WERI-Rb-1 (cell line): ENCODE results near the gene RTF1.

Experiments
- DNase-seq: peaks from one replicate; pipeline ENCODE4 v3.0.0-alpha.2; 2020
- H3K27ac ChIP-seq: fragments of 250-450 bp; sonication (Bioruptor Pico); 2 replicates; pipeline ENCODE4 v1.5.1; 2020; ENCODE audit warnings: mild to moderate bottlenecking, moderate library complexity
- H3K27me3 ChIP-seq: fragments of 250-450 bp; sonication (Bioruptor Pico); 2 replicates; pipeline ENCODE4 v1.5.1; 2021; ENCODE audit warnings: mild to moderate bottlenecking, low read depth, moderate library complexity; ENCODE audit not compliant: insufficient read depth, severe bottlenecking
- H3K36me3 ChIP-seq: fragments of 250-450 bp; sonication (Bioruptor Pico); 2 replicates; pipeline ENCODE4 v1.5.1; 2020; ENCODE audit warnings: mild to moderate bottlenecking, moderate library complexity
- H3K4me3 ChIP-seq: 2 replicates; pipeline ENCODE4 v1.5.1; 2011; ENCODE audit warnings: low read depth, mild to moderate bottlenecking, control low read depth, low read length
- H3K9me3 ChIP-seq: fragments of 250-450 bp; sonication (Bioruptor Pico); 2 replicates; pipeline ENCODE4 v1.5.1; 2021; ENCODE audit warnings: mild to moderate bottlenecking, moderate library complexity; ENCODE audit not compliant: severe bottlenecking
- CTCF ChIP-seq: IDR thresholded peaks from 2 replicates; pipeline ENCODE4 v1.5.1; 2011; ENCODE audit warnings: low read depth, mild to moderate bottlenecking, control low read depth, inconsistent platforms, low read length

RTF1 gene

GRCh38 chr15:41493205-41493901 is 76.5 kb downstream of the RTF1 start, which contains the start of gene ITPKA:
Gene ITPKA, plus strand, starts transcription at chr15:41493874. Its CDS starts 54 bp downstream, at chr15:41493928.
- no peaks in the 10 kb centered on the region for H3K36me3 ChIP-seq
- H3K27me3 ChIP-seq, result no peaks in the 10 kb centered on the region
- peak within 1 kb of the TSS; percentile 70 for H3K4me3 ChIP-seq
- no peaks in the 10 kb centered on the region for H3K9me3 ChIP-seq
- TF ChIP-seq CTCF, result no peak
- peak; percentile 94 for DNase-seq
- H3K27ac ChIP-seq, result peak within 1 kb of the TSS; percentile 85

GRCh38 chr15:41493902-41494189 is 77.0 kb downstream of the RTF1 start:
- TF ChIP-seq CTCF, result no peak
- Histone ChIP-seq H3K4me3 (peak overlapping the region; percentile 39), H3K36me3 (no peaks in the 10 kb centered on the region), H3K27me3 (no peaks in the 10 kb centered on the region), H3K9me3 (no peaks in the 10 kb centered on the region), H3K27ac (no peak overlapping the region)
- no peak for DNase-seq

GRCh38 chr15:41494190-41494921 is 77.5 kb downstream of the RTF1 start:
- TF ChIP-seq CTCF, result 0 out of 2 replicates have a peak, but pooled peaks have one; percentile 1
- H3K27ac ChIP-seq, result no peak overlapping the region
- no peaks in the 10 kb centered on the region for H3K27me3 ChIP-seq
- H3K36me3 ChIP-seq, result no peaks in the 10 kb centered on the region
- peak; percentile 50 for DNase-seq
- H3K9me3 ChIP-seq, result no peaks in the 10 kb centered on the region
- peak overlapping the region; percentile 39 for H3K4me3 ChIP-seq

- H3K27ac ChIP-seq, result no peak overlapping the region
- H3K9me3 ChIP-seq, result no peaks in the 10 kb centered on the region
- no peaks in the 10 kb centered on the region for H3K27me3 ChIP-seq
- no peak overlapping the region for H3K4me3 ChIP-seq
- TF ChIP-seq CTCF, result no peak
- H3K36me3 ChIP-seq, result no peaks in the 10 kb centered on the region
- no peak for DNase-seq
Observed at GRCh38 chr15:41494922-41495735, 78.2 kb downstream of the RTF1 start.

GRCh38 chr15:41495736-41496599 is 79.1 kb downstream of the RTF1 start:
- H3K9me3 ChIP-seq, result no peaks in the 10 kb centered on the region
- H3K27me3 ChIP-seq, result no peaks in the 10 kb centered on the region
- TF ChIP-seq CTCF, result no peak
- no peak overlapping the region for H3K4me3 ChIP-seq
- H3K27ac ChIP-seq, result no peak overlapping the region
- no peak for DNase-seq
- no peaks in the 10 kb centered on the region for H3K36me3 ChIP-seq
